Gastrocnemius medialis (tissue), 4 donors: ENCODE results near the gene WIPF3.

ENCODE experiments used
- CTCF ChIP-seq, 5 experiments: fragments of 450-650 bp in 3 of 5; fragments of 200-600 bp in 2 of 5; sonication (generic) in 2 of 5; IDR thresholded peaks in 4 of 5; conservative IDR thresholded peaks in 1 of 5; 1 replicate in 4 of 5; 2 replicates in 1 of 5; pipeline ENCODE4 v1.5.1; 2016 to 2019; ENCODE audit warnings: antibody characterized with exemption in 5 of 5, mild to moderate bottlenecking in 3 of 5, moderate library complexity in 3 of 5
- POLR2A ChIP-seq, 2 donors: fragments of 450-650 bp; IDR thresholded peaks; one replicate each; pipeline ENCODE4 v1.6.1; 2017; ENCODE audit warnings: antibody characterized with exemption in 2 of 2, mild to moderate bottlenecking in 2 of 2, moderate library complexity in 2 of 2

GRCh38 chr7:29906200-29907022, 100.1 kb downstream of the WIPF3 start:
- TF ChIP-seq CTCF (IDR thresholded peaks at IDR 0.05 in 4 of 5, conservative IDR thresholded peaks at IDR 0.05 in 1 of 5) (no peak), POLR2A (IDR thresholded peaks at IDR 0.05) (no peak)
